RPMI7951 (cell line): Measurements from ENCODE around the gene SSTR1. TPM values are rescaled to one million over a fixed set of nuclear protein-coding genes. Genes with fewer than 3 reads are reported as not detected.
A peak's percentile ranks its signal among the peaks of the same experiment; 100 is the strongest.
"Not testable (repeated sequence)": the region's sequence is repeated elsewhere in the genome, so short reads cannot be mapped to it uniquely, and the experiment has no call there.

Experiments
- DNase-seq: peaks from one replicate; pipeline ENCODE4 v3.0.0-alpha.2; 2012; ENCODE audit warnings: low read depth
- total RNA-seq: library from RNA; depleted of rRNA; stranded (reverse); fragments of >200 nt; shearing (Covaris generic); gene quantifications from 2 replicates; pipeline ENCODE4 v1.2.3, GENCODE V29; 2014; rRNA removed

SSTR1 gene, protein sequence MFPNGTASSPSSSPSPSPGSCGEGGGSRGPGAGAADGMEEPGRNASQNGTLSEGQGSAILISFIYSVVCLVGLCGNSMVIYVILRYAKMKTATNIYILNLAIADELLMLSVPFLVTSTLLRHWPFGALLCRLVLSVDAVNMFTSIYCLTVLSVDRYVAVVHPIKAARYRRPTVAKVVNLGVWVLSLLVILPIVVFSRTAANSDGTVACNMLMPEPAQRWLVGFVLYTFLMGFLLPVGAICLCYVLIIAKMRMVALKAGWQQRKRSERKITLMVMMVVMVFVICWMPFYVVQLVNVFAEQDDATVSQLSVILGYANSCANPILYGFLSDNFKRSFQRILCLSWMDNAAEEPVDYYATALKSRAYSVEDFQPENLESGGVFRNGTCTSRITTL
- total RNA-seq = under 0.01 TPM in 1 of 2 replicates, not detected in the other

DNA sequence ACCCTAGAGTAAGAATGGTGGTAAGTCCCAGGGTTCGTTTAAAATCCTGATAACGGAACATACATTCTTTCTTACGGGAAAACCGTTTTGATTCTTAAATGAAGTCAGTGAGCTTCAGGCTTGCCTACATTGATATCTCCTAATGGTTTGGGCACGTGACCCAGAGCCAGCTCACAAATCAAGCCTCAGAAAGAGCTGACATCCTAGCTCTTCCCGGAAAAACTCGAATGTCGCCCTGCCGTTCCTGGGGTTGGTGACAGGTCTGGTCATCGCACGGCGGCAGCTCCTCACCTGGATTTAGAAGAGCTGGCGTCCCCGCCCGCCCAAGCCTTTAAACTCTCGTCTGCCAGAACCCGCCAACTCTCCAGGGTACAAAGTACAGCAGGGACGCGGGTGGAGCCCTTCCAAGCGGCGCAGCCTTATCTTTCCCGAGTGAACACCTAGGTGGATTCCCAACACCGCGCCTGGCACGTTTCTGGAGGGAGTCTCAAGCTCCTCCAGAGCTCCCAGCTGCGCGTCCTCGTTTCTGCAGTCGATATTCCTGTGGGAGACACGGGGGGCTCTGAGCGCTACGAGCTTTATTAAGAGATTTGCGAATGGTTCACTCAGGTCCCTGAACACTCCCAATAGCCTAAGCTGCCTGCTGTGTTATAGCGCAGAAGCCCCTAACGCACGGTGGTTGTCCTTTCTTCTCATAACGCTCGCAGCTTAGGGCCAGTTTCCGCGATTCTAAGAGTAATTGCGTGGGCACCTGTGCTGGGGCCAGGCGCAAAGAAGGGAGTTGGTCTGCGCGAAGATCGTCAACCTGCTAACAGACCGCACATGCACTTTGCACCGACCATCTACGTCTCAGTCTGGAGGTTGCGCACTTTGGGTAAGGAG is at the start of gene SSTR1:
TSS of gene SSTR1 (plus strand) at position 169 of the 882 bp plus-strand sequence. CDS start 1,486 bp downstream, outside the sequence.
- DNase-seq = no peak

DNA sequence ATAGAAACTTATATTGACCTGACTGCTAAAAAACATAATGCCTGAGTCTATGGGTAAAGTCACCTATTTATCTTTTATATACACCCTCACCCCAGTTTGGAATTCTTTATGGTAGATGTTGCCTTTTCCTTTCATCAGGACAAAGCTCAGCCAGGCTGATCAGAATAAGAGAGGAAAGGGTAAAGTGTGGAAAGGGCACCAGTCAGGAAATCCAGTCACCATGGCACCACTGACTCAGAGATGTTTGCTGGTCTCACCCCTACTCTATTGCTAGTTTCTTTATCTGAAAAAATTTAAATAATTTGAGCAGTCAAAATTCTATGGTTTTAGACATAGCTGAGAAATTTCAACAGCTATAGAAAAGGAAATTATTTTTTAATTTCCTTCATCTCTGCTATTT is 49.2 kb upstream of the SSTR1 start:
- DNase-seq = no peak

DNA sequence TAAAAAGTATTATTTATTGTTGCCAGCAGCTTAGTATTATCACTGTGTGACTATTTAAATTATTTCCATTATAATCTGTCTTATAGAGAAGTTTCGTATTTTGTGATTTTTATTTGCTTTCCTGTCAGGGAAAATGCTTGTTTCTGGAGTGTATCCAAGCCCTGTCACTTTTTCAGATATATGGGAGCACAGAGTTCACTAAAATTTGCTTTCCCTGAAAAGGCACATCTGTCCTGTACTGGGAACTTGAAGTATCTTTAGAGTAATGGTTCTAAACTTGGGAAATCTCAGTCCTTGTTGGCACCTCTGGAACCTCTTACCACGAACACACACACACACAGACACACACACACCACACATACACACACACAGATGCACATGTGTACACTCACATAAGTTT is 39.3 kb upstream of the SSTR1 start:
- no peak for DNase-seq

DNA sequence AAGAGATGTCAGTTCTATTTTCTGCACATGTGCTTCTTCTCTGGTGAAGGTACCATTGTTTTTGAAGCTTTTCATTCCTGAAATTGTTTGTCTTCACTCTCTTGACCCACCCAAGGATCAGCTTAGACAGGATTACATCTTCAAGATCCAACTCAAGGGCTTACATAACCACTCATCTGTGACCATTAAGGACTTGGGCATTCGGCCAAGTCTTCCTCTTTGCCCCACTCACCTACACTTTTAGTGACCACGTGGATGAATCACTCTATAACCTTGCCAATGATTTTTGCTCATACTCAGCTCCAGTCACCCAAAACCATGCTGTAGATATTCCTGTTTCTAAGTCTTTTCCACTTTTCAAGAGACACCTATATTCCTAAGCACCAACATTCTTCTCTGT is 36.5 kb upstream of the SSTR1 start:
- no peak for DNase-seq

DNA sequence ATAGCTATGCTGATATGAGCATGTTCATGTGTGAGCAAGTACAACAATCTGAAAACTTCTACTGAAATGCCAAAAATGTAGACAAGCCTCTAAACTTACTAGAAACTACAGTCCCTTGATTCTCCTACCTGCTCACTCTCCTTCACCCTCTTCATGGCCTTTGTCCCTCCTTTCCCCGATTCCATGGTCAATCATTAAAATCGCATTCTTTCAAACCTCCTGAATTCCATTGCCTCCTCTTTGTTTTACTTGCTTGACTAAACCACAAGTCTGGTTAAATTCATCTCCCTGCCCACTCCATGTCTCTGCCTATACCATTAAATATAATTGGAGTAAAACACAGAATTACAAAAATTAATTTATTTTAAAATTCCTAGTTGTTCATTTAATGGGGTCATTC is 33.0 kb upstream of the SSTR1 start:
- DNase-seq = no peak

DNA sequence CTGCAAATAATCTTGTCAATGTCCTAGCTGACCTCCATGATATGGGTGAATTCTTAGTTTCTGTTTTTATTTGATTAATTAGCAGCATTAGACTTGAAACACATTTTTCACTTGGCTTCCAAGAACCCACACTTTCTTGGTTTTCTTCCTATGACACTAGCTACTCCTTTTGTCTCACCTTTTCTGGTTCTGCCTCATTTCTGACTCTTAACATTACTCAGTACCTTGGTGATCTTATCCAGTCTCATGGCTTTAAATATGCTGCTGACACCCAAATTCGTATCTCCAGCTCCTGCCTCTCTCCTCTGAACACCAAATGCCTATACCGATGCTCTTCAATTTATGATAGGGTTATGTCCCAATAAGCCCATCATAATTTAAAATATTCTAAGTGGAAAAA is 32.0 kb upstream of the SSTR1 start:
- DNase-seq = no peak

DNA sequence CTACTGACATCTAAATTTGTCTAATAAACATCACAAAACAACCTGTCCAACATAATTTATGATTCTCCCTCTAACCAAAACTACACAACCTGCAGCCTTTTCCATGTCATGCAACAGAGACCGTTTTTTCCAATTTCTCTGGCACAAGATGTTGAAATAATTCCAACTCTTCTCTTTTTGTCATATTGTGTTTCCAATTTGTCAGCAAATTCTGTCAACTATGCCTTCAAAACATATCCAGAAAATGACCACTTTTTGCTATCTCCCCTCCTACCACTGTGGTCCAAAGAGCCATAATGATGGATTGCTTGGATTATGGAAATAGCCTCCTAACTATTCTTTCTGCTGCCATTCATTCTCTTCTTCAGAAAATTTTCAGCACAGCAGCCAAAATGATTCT is 31.3 kb upstream of the SSTR1 start:
- no peak for DNase-seq

DNA sequence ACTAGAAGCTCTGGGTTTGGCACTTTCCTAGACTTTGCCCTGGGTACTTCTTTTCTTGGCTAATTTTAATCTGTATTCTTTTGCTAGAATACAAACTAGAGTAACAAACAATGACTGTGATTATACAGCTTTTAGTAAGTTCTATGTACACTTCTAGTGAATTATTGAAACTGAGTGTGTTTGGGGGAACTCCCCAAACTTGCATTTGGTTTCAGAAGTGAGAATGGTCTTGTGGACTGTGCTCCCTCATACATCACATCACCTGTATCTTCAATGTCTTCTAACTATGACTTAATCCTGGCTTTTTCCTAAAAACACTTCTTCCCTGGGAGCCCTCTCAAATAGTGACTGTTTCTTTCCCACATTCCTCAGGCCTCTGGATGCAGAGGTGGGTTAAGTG is 23.6 kb upstream of the SSTR1 start:
- no peak for DNase-seq

DNA sequence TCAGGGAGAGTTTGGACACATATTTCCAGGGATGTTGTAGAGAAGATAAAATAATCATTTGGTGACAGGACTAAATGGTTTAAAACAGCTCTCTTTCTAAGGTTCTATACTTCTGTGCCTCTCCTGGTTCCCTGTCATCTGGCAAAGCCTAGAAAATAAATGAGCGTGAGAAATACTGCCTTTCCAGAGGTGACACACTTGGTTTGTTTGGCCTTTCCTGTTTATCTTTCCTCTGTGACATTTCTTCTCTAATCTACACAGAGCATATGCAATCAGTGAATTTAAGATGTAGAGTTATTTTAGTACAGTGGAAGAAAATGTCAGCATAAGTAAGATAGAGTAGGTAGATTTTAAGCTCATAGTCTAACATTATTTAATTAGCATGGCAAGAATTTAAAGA is 22.0 kb upstream of the SSTR1 start:
- no peak for DNase-seq

DNA sequence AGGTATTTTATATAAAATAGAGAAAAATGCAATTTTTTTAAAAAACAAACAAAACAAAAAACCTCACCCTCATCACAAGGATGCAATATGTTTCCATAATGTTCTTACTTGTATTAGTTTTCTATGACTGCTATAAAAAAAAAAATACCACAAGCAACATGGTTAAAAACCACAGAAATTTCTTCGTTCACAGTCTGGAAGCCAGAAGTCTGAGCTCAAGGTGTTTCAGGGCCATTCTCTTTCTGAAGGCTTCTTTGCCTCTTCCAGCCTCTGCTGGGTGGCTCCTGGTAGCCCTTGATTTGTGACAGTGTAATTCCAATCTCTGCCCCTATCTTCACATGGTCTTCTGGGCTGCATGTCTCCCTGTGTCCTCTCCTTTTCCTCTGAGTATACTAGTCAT is 21.5 kb upstream of the SSTR1 start:
- DNase-seq = no peak

DNA sequence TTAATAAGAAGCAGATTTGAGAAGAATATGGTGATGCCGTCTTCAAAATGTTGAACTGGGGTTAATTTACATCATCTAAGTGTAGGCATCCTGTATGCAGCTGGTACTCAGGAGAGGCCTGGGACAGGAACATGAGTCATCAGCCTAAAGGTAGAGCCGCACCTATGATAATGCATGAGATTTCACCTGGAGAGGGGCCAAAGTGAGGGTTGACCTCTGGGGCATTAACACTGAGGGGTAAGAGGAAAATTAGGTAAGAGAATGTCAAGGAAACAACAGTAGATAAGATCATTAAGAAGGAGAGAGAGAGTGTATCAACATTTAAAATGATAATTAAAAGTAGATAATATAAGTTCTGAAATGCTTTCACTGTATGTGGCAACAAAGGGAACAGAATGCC is 20.2 kb upstream of the SSTR1 start:
- DNase-seq = no peak

DNA sequence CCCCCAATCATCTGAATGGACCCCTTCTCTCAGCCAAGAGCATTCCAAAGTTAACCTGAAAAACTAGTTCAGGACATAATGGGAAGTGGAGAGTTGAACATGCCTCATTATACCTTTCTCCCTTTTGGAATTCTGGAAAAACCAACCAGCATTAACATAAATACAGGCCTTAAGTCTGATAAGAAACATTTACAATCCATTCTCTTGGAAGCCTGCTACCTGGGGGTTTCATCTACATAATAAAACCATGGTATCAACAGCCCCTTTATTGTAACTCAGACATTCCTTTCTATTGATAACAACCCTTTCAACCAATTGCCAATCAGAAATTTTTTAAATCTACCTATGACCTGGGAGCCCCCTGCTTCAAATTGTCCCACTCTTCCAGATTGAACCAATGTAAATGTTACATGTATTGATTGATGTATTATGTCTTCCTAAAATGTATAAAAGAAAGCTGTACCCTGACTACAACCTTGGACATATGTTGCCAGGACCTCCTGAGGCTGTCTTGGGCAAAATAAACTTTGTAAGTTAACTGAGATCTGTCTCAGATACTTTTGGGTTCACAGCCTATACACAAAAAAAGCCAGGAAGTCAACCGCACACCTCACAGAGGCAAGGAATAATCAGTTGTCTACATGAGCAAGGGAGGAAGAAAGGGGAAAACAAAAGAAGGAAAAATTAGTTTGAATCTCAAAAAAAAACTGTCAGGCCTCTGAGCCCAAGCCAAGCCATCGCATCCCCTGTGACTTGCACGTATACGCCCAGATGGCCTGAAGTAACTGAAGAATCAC is 17.6 kb upstream of the SSTR1 start:
- no peak for DNase-seq

DNA sequence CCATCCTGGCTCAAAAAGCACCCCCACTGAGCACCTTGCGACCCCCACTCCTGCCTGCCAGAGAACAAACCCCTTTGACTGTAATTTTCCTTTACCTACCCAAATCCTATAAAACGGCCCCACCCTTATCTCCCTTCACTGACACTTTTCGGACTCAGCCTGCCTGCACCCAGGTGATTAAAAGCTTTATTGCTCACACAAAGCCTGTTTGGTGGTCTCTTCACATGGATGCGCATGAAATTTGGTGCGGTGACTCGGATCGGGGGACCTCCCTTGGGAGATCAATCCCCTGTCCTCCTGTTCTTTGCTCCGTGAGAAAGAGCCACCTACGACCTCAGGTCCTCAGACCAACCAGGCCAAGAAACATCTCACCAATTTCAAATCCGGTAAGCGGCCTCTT is 16.9 kb upstream of the SSTR1 start:
- not testable (repeated sequence) for DNase-seq

DNA sequence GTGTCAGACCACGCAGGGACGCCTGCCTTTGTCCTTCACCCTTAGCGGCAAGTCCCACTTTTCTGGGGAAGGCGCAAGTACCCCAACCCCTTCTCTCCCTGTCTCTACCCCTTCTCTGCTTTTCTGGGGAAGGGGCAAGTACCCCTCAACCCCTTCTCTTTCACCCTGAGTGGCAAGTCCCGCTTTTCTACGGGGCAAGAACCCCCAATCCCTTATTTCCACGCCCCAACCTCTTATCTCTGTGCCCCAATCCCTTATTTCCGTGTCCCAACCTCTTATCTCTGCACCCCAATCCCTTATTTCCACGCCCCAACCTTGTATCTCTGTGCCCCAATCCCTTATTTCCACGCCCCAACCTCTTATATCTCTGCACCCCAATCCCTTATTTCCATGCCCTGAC is 16.2 kb upstream of the SSTR1 start:
- not testable (repeated sequence) for DNase-seq

DNA sequence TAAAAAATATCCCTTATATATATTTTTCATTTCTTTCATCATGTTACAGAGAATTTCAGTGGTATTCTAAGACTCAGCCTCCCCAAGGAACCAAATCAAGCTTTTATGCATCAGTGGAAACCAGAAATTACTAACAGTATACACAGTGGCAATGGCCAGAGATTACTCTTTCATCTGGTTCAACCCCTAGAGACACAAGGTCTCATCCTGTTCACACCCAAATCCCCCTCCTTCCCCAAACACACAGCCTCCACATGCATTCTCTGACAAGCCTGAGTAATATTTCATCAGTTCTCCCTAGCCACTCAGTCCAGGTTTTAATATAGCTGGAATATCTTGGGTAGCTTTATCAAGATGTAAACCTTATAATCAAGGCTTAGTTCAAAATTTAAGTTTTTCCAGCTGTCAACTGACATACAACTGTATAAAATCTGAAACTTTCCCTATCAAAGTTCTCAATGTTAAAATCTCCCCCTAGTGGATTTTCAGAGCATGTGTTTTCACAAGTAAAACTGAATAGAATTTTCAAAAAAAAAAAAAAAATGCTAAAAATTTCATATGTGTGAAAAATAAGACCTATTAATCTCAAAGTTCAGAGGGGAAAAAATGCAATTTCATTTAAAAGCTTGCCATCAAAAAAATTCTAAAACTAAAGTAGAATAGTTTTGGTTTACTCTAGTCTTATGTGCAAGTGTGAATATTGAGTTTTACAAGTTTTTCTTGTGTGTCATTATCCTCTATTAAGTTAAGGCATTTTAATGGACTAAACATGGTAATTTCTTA is 10.5 kb upstream of the SSTR1 start:
- DNase-seq = no peak

DNA sequence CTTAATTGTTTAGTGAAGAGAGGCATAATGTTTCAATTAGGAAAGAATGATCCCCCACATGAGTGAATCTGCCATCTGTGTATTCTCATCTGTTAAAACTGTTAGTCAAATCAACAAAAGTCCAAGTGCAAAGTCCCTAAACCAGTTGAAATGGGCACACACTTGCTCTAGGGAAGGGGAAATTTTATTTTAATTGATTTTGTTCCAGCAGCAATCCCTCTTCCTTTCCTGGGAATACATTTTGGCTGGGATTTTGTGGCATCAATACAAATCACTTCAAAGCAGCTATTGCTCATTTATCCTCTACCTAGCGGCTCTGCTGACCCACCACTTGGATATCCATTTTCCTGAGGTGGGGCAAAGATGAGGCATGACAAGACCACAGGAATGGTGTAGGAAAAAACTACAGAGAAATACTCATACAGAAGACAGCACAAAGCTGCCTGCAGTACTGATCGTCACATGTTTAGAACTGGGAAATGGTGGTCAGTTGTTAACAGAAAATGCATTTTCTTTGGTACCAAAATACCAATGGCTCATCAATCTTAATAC is 9.8 kb upstream of the SSTR1 start:
- no peak for DNase-seq

DNA sequence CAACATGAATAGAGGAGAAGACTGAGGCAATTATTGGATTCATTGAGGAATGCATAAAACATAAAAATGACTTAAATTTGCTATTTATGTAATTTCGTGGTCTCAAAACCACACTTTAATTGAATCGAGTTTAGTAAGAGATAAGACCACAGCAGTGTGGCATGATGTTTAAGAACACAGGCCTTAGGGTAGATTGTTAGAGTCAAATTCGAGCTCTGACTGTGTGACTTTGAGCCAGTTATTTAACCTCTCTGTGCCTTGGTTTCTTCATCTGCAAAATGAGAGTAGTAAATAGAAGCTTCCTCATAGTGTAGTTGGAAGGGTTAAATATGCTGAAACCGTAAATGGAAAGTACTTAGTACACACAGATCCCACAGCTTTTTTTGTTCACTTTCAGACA is 9.3 kb upstream of the SSTR1 start:
- no peak for DNase-seq

DNA sequence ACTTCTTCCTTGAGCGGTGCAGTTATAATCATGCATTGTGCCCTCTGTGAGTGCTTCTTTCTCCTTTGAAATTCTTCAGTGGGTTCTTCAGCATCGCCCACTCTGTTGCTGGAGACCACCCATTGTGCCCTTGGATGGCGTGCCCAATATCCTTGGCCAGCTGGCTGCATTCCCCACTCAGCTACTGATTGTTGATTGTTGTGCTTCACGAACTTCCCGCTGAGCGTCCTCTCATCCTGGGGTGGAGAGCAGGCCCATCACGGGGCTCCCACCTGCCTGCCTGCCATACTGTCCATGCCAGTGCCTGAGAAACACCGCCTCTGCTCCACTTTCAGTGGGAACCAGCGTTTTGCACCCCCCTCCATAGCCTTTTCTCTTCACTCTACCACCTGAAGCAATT is 8.6 kb upstream of the SSTR1 start:
- no peak for DNase-seq

DNA sequence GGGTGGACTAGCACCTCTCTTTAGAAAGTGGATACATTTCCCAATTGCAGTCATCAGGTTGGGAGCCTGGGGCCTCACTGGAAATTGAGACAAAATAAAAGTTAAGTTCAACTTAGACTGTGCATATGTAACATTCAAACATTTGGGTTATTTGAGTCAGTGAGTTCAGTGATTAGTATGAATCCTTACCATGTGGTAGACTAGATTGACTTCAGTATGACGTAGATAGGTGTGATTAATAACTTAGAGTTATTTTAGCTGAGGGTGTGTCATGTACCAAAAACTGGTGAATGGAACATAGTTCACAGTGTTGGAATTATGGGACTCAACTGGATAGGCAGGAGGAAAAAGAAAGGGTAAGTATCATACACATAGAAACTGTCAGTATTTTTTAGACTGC is 8.0 kb upstream of the SSTR1 start:
- no peak for DNase-seq

DNA sequence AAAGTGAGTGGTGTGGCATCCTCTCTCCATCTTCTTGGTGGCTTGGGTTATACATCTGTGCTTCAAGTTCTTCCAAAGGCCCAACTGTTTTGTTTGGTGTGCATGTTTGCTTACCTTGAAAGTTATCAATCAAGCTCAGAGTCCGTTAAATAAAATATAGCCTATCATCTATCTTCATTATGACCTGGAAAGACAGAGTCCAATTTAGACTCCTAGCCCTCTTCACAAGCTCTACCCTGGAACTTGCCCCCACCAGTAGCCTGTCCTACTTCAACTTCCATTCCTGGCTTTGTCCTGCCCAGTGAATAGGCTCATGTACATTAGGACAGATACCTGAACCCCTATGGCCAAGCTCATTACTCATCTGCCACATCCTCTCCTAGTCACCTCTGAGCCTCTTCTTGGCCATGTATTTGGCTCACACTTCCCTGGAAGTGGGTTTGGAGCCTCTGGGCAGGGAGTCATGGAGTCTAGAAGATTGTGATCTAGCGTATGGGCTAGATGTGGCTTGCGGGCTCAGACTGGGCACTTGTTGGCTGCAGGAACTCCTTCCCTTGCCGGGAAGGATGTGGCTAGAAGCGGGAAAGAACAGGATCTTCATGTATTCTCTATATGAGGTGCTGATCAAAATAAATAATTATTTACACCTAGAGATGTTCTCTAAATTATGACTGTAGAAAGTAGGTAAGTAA is 6.4 kb upstream of the SSTR1 start:
- DNase-seq = peak; percentile 4
